ENCODE measurements around the gene SEMA3D. TPM values are rescaled to one million over a fixed set of nuclear protein-coding genes. Genes with fewer than 3 reads are reported as not detected.

SEMA3D gene
- total and polyA plus RNA-seq, 2 experiments from 2014 or later, result 1.5 to 7.2 TPM

DNA sequence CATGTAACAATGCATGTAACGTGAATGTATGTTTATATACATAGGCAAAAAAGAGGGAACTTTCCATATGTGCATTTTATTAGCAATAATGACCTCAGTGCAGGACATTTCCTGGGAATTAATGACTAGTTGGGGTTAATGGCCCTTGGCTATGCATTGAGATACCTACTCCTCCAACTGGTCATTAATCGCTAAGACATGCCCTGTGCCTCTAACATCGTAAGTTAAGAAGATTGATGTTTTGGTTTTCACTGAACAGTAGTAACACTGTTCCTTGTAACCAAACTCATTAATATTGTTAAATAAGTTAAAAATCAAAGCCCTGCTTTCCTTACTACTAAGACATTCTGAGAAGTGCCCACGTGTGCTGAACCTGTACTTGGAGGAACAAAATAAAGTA lies 61.7 kb downstream of the SEMA3D start:
- Histone ChIP-seq H3K27me3 (ENCODE audit: insufficient read depth) (no peaks in the 10 kb centered on the region), H3K4me1 (ENCODE audit: insufficient read depth) (no peaks in the 10 kb centered on the region), H2AFZ (no peak overlapping the region), H3K27ac (ENCODE audit: low read depth) (no peak overlapping the region), H3F3A (replicated peaks; ENCODE audit: low read depth) (no peaks in the 10 kb centered on the region), H3K36me3 (ENCODE audit: insufficient read depth) (no peaks in the 10 kb centered on the region), H3K79me2 (replicated peaks; ENCODE audit: insufficient read depth) (no peaks in the 10 kb centered on the region), H3K4me3 (no peak overlapping the region), H4K20me1 (replicated peaks; ENCODE audit: insufficient read depth) (no peaks in the 10 kb centered on the region), H3K9me2 (ENCODE audit: insufficient read depth) (no peaks in the 10 kb centered on the region), H3K4me2 (no peak overlapping the region)
- no peak overlapping the region for H3K27ac Mint-ChIP-seq
- no peaks in the 10 kb centered on the region for H3K4me1 Mint-ChIP-seq
- no peaks in the 10 kb centered on the region for H3K36me3 Mint-ChIP-seq (ENCODE audit: low read depth)
- H3K9me3 Mint-ChIP-seq, result no peaks in the 10 kb centered on the region
- no peak overlapping the region for H3K4me3 Mint-ChIP-seq
- TF ChIP-seq JUNB (IDR thresholded peaks at IDR 0.05; ENCODE audit: unreplicated experiment), result no peak
- TF ChIP-seq, protein P1, sequence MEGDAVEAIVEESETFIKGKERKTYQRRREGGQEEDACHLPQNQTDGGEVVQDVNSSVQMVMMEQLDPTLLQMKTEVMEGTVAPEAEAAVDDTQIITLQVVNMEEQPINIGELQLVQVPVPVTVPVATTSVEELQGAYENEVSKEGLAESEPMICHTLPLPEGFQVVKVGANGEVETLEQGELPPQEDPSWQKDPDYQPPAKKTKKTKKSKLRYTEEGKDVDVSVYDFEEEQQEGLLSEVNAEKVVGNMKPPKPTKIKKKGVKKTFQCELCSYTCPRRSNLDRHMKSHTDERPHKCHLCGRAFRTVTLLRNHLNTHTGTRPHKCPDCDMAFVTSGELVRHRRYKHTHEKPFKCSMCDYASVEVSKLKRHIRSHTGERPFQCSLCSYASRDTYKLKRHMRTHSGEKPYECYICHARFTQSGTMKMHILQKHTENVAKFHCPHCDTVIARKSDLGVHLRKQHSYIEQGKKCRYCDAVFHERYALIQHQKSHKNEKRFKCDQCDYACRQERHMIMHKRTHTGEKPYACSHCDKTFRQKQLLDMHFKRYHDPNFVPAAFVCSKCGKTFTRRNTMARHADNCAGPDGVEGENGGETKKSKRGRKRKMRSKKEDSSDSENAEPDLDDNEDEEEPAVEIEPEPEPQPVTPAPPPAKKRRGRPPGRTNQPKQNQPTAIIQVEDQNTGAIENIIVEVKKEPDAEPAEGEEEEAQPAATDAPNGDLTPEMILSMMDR (conservative IDR thresholded peaks at IDR 0.05; ENCODE audit: low read depth in 2 of 2), result peak; percentile 15 to 19; a peak in 1 of 4 replicates
- DNase-seq (ENCODE audit: low spot score) (peak; percentile 15), ATAC-seq (no peak)
- peaks cover 1% of the 10 kb centered on the region for H3K27me3 Mint-ChIP-seq (ENCODE audit: insufficient read depth, low read depth, poor library complexity)

DNA sequence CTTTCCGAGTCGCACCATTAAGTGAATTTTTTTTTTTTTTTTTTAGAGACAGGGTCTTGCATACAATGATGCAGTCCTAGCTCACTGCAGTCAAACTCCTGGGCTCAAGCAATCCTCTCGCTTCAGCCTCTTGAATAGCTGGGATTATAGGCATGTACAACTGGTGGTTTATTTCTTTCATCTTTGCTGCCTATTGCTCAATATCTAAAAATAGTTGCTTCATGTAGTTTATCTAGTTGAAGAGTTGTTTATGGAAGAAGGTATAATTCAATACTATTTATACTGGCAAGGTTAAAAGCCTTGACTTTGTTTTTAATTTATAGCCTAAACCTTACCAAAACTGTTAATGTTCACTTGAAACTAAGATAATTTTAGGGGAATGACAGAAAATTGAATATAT lies 66.9 kb downstream of the SEMA3D start:
- H3K36me3 Mint-ChIP-seq (ENCODE audit: low read depth), result no peaks in the 10 kb centered on the region; the same call in 2 of the 3 replicates
- H4K20me1 ChIP-seq (replicated peaks; ENCODE audit: insufficient read depth), result no peaks in the 10 kb centered on the region
- no peaks in the 10 kb centered on the region for H3K9me2 ChIP-seq (ENCODE audit: insufficient read depth)
- no peak for DNase-seq (ENCODE audit: low spot score)
- H3K27me3 ChIP-seq (ENCODE audit: insufficient read depth), result no peaks in the 10 kb centered on the region
- no peaks in the 10 kb centered on the region for H3K4me1 ChIP-seq (ENCODE audit: insufficient read depth)
- no peak overlapping the region for H3K27ac Mint-ChIP-seq
- H3K4me3 Mint-ChIP-seq, result no peak overlapping the region
- no peak for ATAC-seq
- H3K9me3 Mint-ChIP-seq, result no peaks in the 10 kb centered on the region
- no peaks in the 10 kb centered on the region for H3K36me3 ChIP-seq (ENCODE audit: insufficient read depth)
- H2AFZ ChIP-seq, result no peak overlapping the region
- no peaks in the 10 kb centered on the region for H3K4me1 Mint-ChIP-seq
- no peak overlapping the region for H3K4me2 ChIP-seq
- no peak overlapping the region for H3K4me3 ChIP-seq
- H3K79me2 ChIP-seq (replicated peaks; ENCODE audit: insufficient read depth), result no peaks in the 10 kb centered on the region
- H3K27ac ChIP-seq (ENCODE audit: low read depth), result no peak overlapping the region
- no peaks in the 10 kb centered on the region for H3K27me3 Mint-ChIP-seq (ENCODE audit: insufficient read depth, low read depth, poor library complexity)
- H3F3A ChIP-seq (replicated peaks; ENCODE audit: low read depth), result no peaks in the 10 kb centered on the region
- TF ChIP-seq CREB1 (CRISPR knock-in tag; IDR thresholded peaks at IDR 0.05; ENCODE audit: low read depth) (no peak), STAT1 (IDR thresholded peaks at IDR 0.05; ENCODE audit: unreplicated experiment) (no peak)
- TF ChIP-seq, protein P1 (conservative IDR thresholded peaks at IDR 0.05; ENCODE audit: low read depth in 2 of 2), result no peak
- TF ChIP-seq, protein P2, sequence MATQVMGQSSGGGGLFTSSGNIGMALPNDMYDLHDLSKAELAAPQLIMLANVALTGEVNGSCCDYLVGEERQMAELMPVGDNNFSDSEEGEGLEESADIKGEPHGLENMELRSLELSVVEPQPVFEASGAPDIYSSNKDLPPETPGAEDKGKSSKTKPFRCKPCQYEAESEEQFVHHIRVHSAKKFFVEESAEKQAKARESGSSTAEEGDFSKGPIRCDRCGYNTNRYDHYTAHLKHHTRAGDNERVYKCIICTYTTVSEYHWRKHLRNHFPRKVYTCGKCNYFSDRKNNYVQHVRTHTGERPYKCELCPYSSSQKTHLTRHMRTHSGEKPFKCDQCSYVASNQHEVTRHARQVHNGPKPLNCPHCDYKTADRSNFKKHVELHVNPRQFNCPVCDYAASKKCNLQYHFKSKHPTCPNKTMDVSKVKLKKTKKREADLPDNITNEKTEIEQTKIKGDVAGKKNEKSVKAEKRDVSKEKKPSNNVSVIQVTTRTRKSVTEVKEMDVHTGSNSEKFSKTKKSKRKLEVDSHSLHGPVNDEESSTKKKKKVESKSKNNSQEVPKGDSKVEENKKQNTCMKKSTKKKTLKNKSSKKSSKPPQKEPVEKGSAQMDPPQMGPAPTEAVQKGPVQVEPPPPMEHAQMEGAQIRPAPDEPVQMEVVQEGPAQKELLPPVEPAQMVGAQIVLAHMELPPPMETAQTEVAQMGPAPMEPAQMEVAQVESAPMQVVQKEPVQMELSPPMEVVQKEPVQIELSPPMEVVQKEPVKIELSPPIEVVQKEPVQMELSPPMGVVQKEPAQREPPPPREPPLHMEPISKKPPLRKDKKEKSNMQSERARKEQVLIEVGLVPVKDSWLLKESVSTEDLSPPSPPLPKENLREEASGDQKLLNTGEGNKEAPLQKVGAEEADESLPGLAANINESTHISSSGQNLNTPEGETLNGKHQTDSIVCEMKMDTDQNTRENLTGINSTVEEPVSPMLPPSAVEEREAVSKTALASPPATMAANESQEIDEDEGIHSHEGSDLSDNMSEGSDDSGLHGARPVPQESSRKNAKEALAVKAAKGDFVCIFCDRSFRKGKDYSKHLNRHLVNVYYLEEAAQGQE (IDR thresholded peaks at IDR 0.05; ENCODE audit: unreplicated experiment), result no peak
- TF ChIP-seq, protein P3, sequence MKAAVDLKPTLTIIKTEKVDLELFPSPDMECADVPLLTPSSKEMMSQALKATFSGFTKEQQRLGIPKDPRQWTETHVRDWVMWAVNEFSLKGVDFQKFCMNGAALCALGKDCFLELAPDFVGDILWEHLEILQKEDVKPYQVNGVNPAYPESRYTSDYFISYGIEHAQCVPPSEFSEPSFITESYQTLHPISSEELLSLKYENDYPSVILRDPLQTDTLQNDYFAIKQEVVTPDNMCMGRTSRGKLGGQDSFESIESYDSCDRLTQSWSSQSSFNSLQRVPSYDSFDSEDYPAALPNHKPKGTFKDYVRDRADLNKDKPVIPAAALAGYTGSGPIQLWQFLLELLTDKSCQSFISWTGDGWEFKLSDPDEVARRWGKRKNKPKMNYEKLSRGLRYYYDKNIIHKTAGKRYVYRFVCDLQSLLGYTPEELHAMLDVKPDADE (IDR thresholded peaks at IDR 0.05), result no peak

All from GM23338 (cell line).